CD4-positive, alpha-beta T cell treated with Interleukin-17A for 1 hour (primary cell): Measurements from ENCODE around the gene DPM2.

Source experiments
- DNase-seq: peaks from one replicate; pipeline ENCODE4 v3.0.0-alpha.2; 2020

Gene DPM2

DNA sequence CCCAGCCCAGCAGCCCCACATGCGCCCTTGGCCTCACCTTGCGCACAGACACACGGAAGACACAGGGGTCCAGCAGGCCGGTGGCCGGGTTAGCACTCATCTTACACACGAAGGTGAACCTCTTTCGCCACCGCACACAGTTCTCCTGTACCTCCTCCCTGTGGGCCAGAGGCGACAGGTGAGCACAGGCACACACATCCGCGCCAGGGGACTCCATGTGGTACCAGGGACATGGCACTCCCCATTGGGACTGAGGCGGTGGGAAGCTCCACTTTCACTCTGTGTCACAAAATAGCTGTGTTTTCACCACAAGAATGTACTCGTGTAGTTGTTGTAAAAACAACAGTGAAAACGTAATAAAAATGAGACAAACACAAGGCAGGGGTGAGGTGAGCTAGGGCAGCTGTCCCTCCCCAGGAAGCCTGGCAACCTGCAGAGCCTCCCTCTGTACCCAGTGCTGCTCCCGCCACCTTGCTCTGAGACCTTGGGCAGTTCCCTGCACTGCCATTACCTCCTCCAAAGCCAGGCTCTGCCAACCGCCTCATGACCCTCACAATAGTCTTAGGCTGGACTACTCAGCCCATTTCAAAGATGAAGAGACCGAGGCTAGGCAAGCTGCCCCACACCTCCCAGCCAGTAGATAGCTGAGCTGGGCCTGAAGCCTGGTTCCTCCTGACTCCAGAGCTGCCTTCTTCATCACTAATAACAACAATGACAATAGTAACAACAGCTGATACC, 16.3 kb upstream of the DPM2 start:
- no peak for DNase-seq

DNA sequence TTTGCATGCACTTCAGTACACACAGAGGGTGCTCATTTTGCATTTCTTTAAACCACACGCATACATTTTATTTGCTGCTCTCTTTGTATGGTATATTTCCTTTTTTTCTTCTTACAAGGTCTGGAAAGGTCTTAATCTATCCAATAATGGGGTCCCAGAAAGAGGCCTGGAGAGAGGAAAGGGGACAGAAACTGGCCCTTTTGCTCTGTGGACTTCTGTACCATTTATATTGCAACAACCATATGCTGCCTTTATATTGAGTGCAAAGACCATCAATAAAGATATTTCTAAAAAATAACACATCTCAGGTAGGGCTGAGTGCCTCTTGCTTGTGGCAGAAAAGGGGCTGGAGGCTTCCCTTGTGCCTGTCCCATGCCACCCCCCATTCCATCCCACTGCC, 15.5 kb upstream of the DPM2 start:
- no peak for DNase-seq

DNA sequence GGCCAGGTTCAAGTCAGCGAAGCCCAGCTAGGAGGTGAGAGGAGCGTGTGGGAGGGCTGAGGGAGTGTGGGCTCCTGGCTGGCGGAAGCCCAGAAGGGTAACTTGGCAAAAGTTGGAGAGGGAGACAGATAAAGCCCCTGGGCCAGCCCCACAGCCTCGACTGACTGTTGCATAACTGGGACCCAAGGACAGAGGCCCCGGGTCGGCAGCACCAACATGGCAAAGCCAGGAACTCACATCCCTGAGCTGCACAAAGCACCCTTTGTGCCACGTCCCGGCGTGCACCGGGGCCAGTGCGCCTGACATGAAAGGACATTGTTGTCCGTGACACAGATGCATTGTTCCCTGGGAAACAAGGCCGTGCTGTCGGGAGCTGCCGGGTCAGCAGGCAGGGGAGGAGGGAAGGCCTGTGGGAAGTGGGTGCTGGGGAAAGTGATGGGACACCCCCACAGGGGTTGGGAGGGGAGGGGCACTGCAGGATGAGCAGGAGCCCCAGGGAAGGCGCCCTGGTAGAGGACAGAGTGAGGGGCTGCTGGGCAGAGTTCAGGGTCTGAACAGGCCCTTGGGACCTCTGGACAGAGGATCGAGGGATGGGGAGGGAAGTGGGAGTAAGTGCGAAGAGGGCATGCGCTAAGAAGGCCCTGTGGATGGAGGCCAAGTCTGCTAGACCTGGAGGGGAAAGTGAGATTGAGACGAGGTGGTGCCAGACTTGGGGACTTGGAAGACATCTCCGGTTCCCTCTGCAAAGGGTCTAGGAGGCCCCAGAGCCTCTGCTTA, 13.0 kb upstream of the DPM2 start:
- no peak for DNase-seq

DNA sequence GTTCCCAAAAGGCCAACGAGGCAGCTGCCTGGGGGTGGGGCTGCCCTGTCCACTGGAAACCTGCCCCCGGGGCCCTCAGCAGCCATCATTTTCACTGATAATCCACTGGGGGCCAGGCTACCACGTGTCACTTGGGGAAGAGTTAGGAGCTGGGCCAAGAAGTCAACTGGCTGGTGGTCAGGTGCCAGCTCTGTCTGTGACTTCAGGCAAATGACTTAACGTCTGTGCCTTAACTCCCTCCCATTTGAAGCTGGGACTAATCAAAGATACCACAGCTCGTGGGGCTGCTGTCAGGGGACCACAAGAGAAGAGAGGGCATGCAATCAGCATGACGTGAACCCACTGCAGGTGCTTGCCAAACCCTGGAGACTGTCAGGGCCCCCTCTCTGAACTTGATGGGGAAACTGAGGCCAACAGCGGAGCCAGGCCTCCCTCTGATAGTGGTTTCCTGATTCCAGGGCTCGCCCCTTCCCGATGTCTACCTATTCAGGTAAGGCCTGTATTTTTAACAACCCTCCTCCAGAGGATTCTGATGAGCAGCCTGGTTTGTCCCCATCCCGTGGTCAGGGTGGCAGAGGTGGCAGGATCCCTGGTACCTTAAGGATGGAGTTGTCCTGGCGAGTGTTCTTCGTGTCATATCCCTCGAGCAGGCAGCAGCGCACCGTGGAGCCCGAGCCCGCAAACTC, 12.3 kb upstream of the DPM2 start:
- DNase-seq = no peak

DNA sequence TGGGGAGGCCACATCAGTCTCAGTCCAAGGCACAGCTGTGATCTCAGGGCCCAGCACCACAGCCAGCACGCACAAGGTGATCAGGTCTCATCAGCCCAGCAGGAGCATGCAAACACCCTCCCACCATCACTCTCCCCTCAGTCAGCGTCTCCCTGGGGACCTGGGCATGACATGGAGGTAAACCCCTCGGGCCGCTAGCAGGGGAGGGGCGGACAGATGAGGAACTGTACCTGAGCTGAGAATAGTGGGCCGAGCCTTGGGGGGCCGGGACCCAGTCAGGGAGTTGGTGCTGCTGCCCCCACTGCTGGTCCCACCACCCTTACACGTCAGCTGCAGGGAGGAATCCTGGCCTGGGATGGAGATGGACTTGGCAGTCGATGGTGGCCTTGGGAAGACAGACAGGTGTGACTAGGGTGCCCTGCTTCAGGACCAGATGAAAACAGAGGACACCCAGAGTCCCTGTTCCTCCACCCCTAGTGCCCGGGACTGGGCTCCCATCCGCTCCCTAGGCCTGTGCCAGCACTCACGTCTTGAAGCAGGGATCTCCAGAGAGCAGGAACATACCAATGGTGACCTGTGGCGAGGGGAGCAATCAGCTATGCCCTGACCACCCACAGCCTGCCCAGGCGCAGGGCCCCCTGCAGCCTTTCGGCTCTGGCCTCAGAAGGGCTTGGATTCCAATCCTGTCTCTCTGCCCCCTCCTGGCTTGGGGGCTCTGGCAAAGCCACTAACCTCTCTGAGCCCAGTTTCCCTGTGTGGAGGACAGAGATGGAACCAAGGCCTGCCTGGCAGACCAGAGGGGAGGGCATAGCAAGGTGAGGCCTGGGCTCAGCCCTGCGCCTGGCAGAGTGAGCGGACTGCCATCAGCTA, 10.4 kb upstream of the DPM2 start:
- no peak for DNase-seq

DNA sequence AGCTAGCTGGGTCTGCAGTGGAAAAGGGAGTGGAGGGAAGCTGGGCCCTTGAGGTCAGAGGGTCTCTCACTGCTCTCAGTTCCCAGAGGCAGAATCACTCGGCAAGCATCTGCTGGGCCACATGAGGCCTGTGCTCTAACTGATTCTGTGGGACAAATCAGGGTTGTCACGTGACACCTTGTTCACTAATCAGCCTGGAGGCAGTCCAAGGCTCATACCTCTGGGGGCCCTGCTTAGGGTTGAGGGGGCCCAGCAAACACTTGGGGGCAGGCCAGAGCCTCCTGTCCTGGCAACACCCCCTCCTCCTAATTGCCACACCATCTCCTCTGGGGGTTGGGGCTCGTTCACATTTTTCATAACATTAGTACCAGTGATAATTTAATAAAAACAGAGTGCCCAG, 9.1 kb upstream of the DPM2 start:
- DNase-seq = no peak

DNA sequence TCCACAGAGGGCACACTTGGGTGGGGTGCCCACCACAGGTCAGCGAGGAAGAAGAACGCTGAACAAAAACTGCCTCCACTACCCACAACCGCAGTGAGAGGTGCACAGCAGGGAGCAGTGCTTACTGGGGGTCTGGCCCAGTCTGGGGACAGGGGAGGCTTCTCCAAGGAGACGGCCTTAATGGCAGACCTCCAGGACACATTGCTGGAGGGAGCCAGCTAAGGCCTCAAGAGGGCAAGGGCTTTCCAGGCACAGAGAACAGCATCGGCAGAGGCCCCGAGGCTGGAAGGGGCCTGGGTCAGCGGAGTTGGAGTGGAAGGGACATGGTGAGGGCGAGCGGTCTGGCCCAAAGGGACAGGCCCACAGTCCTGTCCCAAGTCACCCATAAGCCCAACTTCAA, 8.3 kb upstream of the DPM2 start:
- no peak for DNase-seq

DNA sequence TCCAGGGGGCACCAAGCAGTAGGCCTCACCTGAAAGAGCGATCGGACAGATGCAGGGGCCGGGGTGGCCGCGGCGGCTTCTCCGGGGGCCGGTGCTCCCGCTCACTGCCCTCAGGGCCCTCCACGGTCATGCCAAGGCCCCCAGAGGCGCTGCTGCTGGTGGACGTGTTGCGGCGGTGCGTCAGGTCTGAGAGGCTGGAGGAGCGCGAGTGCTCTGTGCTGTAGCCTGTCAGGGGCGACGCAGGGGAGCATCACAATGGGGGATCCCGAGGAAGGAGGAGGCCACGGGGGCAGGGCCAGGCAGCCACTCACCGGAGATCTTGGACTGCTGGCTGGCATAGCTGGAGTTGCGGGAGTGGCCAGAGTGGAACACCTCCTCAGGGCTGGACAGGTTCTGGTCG, 7.7 kb upstream of the DPM2 start:
- no peak for DNase-seq

DNA sequence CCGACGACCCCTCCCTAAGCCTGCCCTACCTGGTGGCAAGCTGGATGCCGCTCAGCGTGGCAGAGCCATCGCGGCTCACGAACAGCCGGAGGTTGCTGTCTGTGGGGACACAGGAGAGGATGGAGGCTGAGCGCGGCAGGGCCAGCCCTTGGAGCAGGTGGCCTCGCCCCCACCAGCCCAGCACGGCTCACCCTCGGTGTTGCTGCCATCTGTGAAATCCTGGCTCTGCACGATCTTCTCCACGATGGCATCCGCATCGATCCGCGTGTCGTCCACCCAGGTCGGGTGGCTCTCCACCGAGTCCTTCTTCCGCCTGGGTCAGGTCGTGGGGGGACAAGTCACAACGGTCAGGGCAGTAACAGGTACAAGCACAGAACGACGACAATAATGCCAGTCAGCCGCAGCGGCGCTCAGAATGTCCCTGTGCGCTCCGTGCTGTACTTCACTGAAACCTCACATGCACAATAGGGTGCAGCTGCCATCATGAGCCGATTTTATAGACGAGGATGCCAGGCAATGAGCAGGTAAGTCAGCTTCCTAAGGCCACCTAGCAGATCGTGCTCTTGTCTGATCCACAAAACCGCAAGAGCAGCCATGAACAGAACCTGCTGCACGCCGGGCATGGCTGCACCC, 7.0 kb upstream of the DPM2 start:
- DNase-seq = no peak

DNA sequence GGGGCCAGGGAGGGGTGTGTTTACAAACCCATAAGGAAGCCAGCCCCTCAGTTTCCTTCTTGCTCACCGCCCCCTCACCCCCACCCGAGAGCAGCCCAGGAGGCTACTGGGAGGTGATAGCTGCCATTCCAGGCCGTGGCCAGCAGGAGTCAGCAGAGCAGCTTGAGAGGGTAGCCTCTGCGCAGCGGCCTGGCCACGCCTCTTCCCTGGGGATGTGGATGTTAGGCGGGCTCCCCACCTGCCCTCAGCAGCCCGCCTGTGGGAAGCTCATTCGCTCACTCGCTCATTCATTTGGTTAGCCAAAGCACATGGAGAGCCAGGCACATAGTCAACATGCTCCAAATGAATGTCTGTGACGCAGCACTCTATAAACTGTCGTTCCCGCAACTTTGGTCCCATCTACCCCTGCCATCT, 6.1 kb upstream of the DPM2 start:
- peak; percentile 76 for DNase-seq

DNA sequence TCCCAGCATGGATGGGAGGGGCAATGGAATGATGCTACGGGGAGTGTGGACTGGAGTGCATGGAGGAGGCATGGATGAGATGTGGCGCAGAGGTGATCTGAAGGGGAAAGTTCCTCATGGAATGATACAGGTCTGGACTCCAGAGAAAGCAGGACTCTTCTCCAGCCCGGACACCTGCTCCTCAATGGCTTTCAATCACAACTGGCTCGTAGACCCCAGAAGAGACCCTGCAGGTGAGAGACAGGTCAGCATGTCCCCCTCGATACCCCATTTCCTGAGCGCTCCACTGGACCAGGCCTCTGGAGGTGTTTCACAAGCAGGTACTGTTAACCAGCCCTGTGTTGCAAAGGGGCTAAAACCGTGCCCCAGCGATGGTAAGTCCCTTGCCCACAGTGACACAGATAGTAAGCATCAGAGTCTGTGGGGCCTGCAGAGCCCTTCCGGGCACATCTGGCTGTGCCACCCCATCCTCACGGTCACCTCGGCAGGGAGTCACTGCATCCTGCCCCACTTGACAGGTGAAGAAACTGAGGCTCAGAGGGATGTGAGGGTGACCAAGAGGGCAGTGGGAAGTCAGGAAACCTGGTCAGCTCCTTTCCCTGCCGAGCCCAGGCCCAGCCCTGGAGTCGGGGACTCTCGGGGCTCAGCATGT, 5.5 kb upstream of the DPM2 start:
- no peak for DNase-seq

DNA sequence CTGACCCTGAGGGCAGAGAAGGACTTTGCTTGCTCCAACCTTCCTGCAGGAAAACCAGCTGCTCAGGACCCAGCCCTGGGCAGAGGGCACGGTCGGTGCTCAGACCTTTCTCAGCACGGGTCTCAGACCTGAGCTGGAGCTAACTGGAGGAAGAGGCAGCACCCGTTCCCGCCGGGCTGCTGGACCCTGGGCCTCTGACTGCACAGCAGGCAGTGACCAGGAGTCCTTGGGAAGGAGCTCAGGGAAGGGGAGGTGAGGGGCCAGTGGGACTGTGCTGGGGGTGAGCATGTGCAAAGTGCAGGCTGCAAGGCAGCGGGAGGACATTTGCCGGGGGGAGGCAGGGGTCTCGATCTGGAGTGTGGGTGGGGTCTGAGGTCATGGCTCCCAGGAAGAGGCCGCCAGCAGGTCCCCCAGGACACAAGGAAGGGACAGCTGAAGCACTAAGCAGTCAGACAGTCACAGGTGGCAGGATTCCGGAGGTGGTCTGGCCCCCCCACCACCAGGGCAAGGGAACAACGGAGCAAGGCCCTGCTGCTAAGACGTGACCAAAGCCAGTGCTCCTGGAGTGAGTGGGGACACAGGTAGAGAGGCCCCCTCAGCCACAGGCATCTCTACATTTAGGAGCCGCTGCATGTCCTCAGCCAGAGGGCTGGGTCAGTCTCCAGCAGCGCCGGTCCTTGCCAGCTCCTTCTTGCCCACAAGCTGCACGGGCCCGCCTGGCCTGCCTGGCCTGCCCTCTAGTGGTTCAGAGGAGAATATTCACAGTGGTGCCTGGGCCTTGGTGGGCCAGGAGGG, 4.8 kb upstream of the DPM2 start:
- peak; percentile 61 for DNase-seq

DNA sequence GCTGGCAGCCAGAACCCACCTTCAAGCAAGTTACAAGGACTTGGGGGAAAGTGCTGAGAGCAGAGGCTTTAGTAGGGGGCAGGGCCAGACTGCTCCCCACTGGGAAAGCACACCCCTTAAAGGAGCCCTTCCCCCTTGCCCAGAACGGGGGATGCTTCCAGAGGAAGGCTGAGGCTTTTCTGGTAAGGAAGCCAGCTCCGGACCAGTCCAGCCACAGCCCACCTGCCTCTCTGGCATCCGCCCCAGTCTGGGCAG, 4.2 kb upstream of the DPM2 start:
- DNase-seq = no peak

DNA sequence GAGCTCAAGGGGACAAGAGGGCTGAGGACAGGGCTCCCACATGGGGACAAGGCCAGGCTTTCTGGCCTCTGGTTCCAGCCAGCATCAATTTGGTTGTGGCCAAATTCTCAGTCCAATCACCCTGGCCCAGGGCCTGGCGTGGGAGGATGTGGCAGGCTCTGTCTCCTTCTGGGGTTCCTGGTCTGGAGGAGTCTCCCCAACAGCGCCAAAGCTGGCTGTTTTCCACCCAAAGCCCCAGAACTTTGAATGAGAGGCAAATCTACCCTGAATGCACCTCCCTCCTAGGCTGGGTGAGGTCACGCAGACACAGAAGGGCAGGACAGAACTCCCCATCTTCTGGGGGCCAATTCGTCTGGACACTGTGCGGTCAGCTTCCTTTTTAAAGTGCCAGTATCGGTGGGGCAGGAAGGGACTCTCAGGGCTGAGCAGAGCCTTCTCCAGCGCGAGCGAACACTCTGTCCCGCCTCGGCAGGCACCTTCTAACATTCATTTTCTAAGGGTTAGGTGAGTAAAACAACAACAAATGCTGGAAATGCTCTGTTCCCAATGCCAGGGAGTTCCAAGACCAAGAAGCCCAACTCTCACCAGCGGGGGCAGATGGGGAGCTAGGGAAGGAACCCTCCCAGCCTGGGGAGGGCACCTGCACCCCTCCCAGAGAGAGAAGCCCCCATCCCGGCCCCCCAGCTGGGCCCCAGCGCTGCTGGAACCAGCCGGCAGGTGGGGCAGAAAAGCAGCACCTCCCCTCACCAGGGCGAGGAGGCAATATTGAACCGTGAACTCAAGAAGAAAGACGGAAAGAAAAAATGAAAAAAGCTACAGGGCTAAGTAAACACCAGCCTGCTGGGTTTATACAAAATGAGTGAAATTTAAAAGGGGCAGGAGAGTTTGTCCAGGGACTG, 3.7 kb upstream of the DPM2 start:
- no peak for DNase-seq

DNA sequence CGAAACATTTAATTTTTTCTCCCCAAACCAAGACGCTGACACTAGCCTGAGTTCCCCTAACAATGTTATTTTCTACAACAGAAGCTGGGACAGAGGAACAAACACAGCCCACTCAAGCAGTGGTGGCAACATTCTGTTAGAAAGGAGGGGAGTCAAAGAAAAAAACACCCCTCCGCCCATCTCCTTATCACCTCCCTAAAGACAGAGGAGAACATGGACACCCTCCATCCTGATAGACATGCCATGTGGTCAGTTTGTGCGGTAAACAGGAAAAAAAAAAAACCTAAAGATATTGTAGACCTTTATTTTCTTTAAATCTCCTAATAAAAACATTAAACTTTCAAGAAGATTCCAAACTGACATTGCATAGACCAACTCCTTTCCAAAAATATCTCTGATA, 2.9 kb upstream of the DPM2 start:
- no peak for DNase-seq

DNA sequence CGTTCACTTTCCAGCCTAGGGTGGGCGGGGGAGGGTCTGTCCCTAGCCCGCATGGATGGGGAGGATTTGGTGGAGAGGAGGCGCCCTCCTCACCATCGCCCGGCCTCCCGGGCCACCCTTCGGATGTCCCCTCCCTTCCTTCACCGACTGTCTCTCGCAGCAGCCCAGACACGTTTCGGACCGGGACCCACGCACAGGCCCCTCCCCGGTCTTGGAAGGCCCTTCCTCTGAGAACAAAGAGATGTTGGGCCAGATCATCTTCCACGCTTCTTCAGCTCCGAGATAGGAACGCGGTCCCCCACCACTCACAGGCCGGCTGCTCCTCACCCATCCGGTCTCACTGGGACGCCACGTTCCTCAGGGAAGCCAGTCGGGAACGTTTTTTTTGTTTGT, 640 bp upstream of the DPM2 start:
- DNase-seq = no peak

DNA sequence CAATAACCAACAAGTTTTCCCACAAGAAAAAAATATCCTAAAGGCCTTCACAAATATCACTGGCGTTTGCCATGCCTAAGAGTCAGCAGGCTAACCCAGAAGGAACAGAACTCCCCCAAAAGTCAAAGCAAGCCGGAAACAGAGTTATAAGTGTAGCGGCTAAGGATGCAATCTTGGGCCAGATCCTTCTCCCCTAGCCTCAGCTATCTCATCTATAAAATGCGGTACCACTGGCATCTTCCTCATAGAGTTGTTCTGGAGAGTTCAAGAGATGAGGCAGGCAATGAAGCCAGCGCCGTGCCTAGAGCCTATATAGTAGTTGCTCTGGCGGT, 632 bp downstream of the DPM2 start:
- no peak for DNase-seq

DNA sequence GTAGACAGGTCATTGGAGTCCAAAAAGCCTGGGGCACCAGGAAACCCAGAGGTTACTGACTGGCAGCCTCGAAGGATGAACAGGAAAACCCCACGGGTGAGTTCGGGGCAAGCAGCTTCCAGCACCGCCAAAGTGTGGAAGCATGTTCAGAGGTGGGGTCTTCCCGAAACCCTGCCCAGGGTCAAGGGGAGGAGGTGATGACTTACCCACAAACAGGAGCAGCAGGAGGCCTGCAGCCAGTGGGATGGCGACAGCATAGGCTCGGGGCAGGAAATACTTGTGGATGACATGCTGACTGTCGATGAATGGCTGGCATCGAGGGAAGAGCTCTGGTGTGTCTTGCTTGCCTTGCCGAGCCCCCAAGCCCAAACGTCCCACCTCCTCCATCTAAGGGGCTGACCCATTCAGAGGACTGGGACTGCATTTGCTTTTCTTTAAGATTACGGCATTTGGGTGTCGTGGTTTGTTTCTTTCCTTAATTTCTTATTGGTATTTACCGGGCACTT, 1.3 kb downstream of the DPM2 start:
- no peak for DNase-seq

DNA sequence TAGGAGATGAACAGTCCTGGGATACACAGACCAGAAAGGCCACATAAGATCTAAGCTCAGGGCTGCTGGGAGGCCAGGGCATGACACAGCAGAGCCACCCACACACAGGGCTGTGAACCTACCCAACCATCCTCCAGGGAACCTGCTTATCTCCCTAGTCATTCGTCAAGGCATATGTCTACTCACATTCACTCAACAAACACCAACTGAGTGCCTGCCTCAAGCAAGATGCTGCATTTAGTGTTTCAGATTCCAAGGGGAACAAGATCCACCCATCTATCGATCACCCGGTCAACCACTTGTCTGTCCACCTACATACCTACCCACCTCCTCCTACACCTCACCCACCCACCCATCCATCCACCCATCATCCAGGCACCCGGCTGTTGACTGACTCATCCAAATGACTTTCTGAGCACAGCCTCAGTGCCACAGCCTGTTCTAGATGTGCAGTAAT, 1.9 kb downstream of the DPM2 start:
- no peak for DNase-seq

DNA sequence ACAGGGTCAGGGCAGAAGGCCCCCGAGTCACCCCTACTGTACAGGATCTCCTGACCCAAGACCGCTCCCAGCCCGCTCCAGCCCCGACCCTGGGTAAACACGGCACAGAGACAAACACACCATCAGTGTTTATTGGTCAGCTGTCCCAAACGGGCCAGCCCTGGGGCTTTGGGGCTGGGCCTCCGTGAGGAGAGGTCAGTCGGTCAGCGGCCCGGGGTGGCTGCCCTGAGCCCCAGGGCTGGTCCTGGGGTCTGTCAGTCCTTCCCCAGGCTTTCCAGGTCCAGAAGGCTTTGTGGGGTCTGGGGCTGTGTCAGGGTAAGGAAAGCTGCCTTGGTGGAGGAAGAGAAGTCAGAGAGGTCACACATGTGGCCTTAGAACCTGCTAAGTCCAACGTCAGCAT, 2.7 kb downstream of the DPM2 start:
- DNase-seq = no peak
